K562 (cell line): Measurements from ENCODE around the gene DGKB. TPM values are rescaled to one million over a fixed set of nuclear protein-coding genes. Genes with fewer than 3 reads are reported as not detected.

ENCODE experiments used
- ATAC-seq: fragments of 200-7000 bp; cut with Tn5 transposase; 3 replicates; pipeline ENCODE4 v1.9.1; 2020; ENCODE audit warnings: moderate library complexity
- BruUV-seq: library from RNA; stranded (reverse); fragments of 400-500 nt; replicated peaks from 2 replicates; lab custom pipeline; 2021; lab: Mats Ljungman, UMichigan
- CTCF ChIA-PET: fragments of 300-600 bp; formaldehyde crosslinking; extraction: SDS; loops from one replicate; lab custom pipeline; 2021; ENCODE audit warnings: low intra/inter-chr PET ratio; lab: Yijun Ruan, JAX
- POLR2A ChIA-PET: fragments of 300-600, 350-650 bp; sonication (Branson Sonifier 250); formaldehyde crosslinking; extraction: SDS; loops from one replicate; lab custom pipeline; 2021; ENCODE audit warnings: antibody characterized with exemption, inconsistent platforms; lab: Yijun Ruan, JAX
- DNase-seq, 4 experiments: peaks; one replicate each; pipeline versions ENCODE4 v3.0.0 to v3.0.0-alpha.2; 2011 to 2018; ENCODE audit warnings: low spot score in 3 of 4, mixed read lengths in 3 of 4; ENCODE audit errors: extremely low read depth in 1 of 4
- FAIRE-seq: peaks from 2 replicates; lab custom pipeline; 2011; peaks lifted over from hg19 to GRCh38; lab: Jason Lieb, UNC
- H2AFZ ChIP-seq: 2 replicates; pipeline ENCODE4 v1.6.0; 2011; ENCODE audit warnings: low read depth, low read length, control low read depth, inconsistent platforms
- H3K27ac ChIP-seq: fragments of 200-600 bp; 3 replicates; pipeline ENCODE4 v1.8.0; 2011; ENCODE audit warnings: low read depth, mild to moderate bottlenecking, control low read depth, inconsistent platforms, low read length, moderate library complexity, mixed read lengths; ENCODE audit errors: extremely low read depth
- H3K27me3 ChIP-seq, 2 experiments: fragments of 300-600 bp in 1 of 2; 2 replicates in 1 of 2; 3 replicates in 1 of 2; pipeline versions ENCODE4 v1.6.0 to v1.8.0; 2011; ENCODE audit warnings: inconsistent platforms in 2 of 2, low read length in 2 of 2, mild to moderate bottlenecking in 1 of 2, mixed read lengths in 1 of 2, moderate library complexity in 1 of 2; ENCODE audit not compliant: control insufficient read depth in 2 of 2, insufficient read depth in 2 of 2
- H3K36me3 ChIP-seq: fragments of 300-600 bp; 3 replicates; pipeline ENCODE4 v1.8.0; 2011; ENCODE audit warnings: mild to moderate bottlenecking, low read length, inconsistent platforms; ENCODE audit not compliant: control insufficient read depth, insufficient read depth
- H3K4me1 ChIP-seq, 2 experiments: fragments of 200-600 bp in 1 of 2; replicated peaks in 1 of 2; 2 replicates in 1 of 2; 3 replicates in 1 of 2; pipeline versions ENCODE4 v1.5.1 to v1.8.0; 2011; ENCODE audit warnings: inconsistent platforms in 2 of 2, low read length in 2 of 2, mild to moderate bottlenecking in 1 of 2, mixed read lengths in 1 of 2, moderate library complexity in 1 of 2; ENCODE audit not compliant: control insufficient read depth in 2 of 2, insufficient read depth in 2 of 2
- H3K4me2 ChIP-seq: 2 replicates; pipeline ENCODE4 v1.6.1; 2011; ENCODE audit warnings: low read length, control low read depth, inconsistent platforms, mixed read lengths; ENCODE audit not compliant: insufficient read depth
- H3K4me3 ChIP-seq: fragments of 200-600 bp; sonication (generic), shearing (Covaris generic); 2 replicates; pipeline ENCODE4 v1.5.1; 2016; ENCODE audit warnings: control low read depth, inconsistent platforms
- H3K79me2 ChIP-seq: fragments of 200-600 bp; 3 replicates; pipeline ENCODE4 v1.8.0; 2011; ENCODE audit warnings: low read length, inconsistent platforms; ENCODE audit not compliant: control insufficient read depth, insufficient read depth
- H3K9ac ChIP-seq, 2 experiments: 2 replicates each; pipeline versions ENCODE4 v1.6.0 to v1.6.1; 2011; ENCODE audit warnings: low read depth in 2 of 2, low read length in 2 of 2, control low read depth in 1 of 2, inconsistent platforms in 1 of 2, mild to moderate bottlenecking in 1 of 2, mixed read lengths in 1 of 2; ENCODE audit not compliant: insufficient read depth in 1 of 2
- H3K9me1 ChIP-seq: one replicate; pipeline ENCODE4 v1.6.0; 2011; ENCODE audit warnings: inconsistent platforms, mild to moderate bottlenecking, low read length, moderate library complexity; ENCODE audit not compliant: control insufficient read depth, insufficient read depth
- H3K9me3 ChIP-seq: replicated peaks from 2 replicates; pipeline ENCODE4 v1.5.1; 2011; ENCODE audit warnings: low read depth, low read length, inconsistent platforms; ENCODE audit not compliant: control insufficient read depth, insufficient read depth
- H4K20me1 ChIP-seq: replicated peaks from 2 replicates; pipeline ENCODE4 v1.6.1; 2011; ENCODE audit warnings: low read length, inconsistent platforms, mixed read lengths; ENCODE audit not compliant: control insufficient read depth, insufficient read depth
- DPF2 ChIP-seq: fragments of 450-650 bp; IDR thresholded peaks from 2 replicates; pipeline ENCODE4 v1.6.1; 2016
- FOXA1 ChIP-seq: fragments of 450-650 bp; IDR thresholded peaks from 2 replicates; pipeline ENCODE4 v1.6.1; 2016; ENCODE audit warnings: mild to moderate bottlenecking, borderline replicate concordance
- YY1 ChIP-seq, 3 experiments: IDR thresholded peaks; 2 replicates each; pipeline ENCODE4 v1.6.1; 2011; ENCODE audit warnings: low read length in 2 of 3, mild to moderate bottlenecking in 2 of 3, moderate library complexity in 2 of 3, borderline replicate concordance in 1 of 3, control low read depth in 1 of 3, low read depth in 1 of 3; ENCODE audit not compliant: insufficient read depth in 3 of 3, insufficient replicate concordance in 2 of 3, control insufficient read depth in 1 of 3, insufficient read length in 1 of 3; ENCODE audit errors: extremely low read depth in 1 of 3
- ZNF174 ChIP-seq: fragments of 250-450 bp; sonication (Bioruptor Pico); IDR thresholded peaks from 2 replicates; pipeline ENCODE4 v1.4.0; 2020; ENCODE audit warnings: mild to moderate bottlenecking
- ZNF324 ChIP-seq: fragments of 250-450 bp; sonication (Bioruptor Pico); IDR thresholded peaks from 2 replicates; pipeline ENCODE4 v1.4.0; 2020; ENCODE audit warnings: mild to moderate bottlenecking
- in situ Hi-C: fragments of 300-500 bp; cut with MboI; formaldehyde crosslinking; loops from 4 replicates; pipeline ENCODE4 v1.15.0; 2018; ENCODE audit warnings: inconsistent platforms, mixed read lengths
- intact Hi-C: fragments of 100-400 bp; cut with micrococcal nuclease; formaldehyde crosslinking; loops from 2 replicates; pipeline ENCODE4 v1.14.2; 2022
- polyA plus RNA-seq, 8 experiments: library from polyadenylated mRNA; depleted of rRNA in 4 of 8; stranded (reverse) in 5 of 8; unstranded in 3 of 8; fragments of >200 nt; fragmentation: Nextera tagmentation in 2 of 8; fragmentation: Illumina TruSeq in 1 of 8; extraction: Ambion mirVana in 2 of 8; extraction: Trizol in 1 of 8; gene quantifications; 2 replicates each; pipeline versions ENCODE4 v1.2.1 to v1.2.3, GENCODE V29; 2011 to 2014; ENCODE audit warnings: inconsistent platforms in 1 of 8, missing spikeins in 1 of 8
- total RNA-seq, 7 experiments: library from RNA; depleted of rRNA in 6 of 7; stranded (reverse); fragments of >200 nt in 6 of 7; fragmentation: Illumina TruSeq in 2 of 7; extraction: Trizol in 2 of 7; gene quantifications; 2 replicates each; pipeline versions ENCODE4 v1.2.1 to v1.2.3, GENCODE V29; 2011 to 2021; ENCODE audit warnings: low replicate concordance in 1 of 7
- TF ChIP-seq, protein P1 (sequence below): fragments of 450-650 bp; formaldehyde crosslinking; IDR thresholded peaks from 2 replicates; pipeline ENCODE4 v1.4.0; 2022; ENCODE audit warnings: mild to moderate bottlenecking, moderate library complexity
- TF ChIP-seq, protein P2 (sequence below): IDR thresholded peaks from 2 replicates; pipeline ENCODE4 v1.6.1; 2014; ENCODE audit warnings: antibody characterized with exemption

Gene DGKB
- total and polyA plus RNA-seq, 9 of the 15 experiments (the other 6 are each of a cell fraction or from before 2014, with no cell fraction given), result 0.01 TPM; not detected in 8

DNA sequence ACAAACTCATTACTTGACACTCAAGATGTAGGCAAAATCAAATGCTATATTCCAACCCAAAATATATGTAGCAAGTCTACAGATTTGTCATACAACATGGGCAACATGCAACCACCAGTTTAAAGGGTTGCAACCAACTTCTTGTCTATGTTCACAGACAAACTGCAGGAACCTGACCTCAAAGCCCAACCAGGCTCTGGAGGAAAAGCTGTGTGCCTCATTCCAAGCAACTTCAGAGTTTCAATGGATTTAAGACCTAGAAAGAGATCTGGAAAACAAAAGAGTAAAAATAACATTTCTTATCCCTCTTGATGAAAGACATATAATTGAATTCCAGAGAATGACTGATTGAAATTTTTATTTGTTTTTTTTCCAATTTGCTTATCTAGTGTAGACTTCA is 612.6 kb downstream of the DGKB start:
- ATAC-seq (no peak), FAIRE-seq (no peak), DNase-seq (no peak)
- Histone ChIP-seq H3K36me3 (no peaks in the 10 kb centered on the region), H3K4me1 (no peaks in the 10 kb centered on the region), H3K4me3 (no peak overlapping the region), H4K20me1 (no peaks in the 10 kb centered on the region), H2AFZ (no peak overlapping the region), H3K79me2 (no peaks in the 10 kb centered on the region), H3K9me1 (no peaks in the 10 kb centered on the region), H3K27me3 (no peaks in the 10 kb centered on the region), H3K4me2 (no peak overlapping the region), H3K27ac (no peak overlapping the region), H3K9me3 (no peaks in the 10 kb centered on the region; the same call in 1 of the 2 replicates), H3K9ac (no peak overlapping the region)
- in situ Hi-C loops, result no loop called here
- ChIA-PET POLR2A (no interaction called here), CTCF (no interaction called here)
- TF ChIP-seq YY1 (IDR thresholded peaks at IDR 0.05; ENCODE audit: borderline replicate concordance in 1 of 3, control insufficient read depth in 1 of 3, extremely low read depth in 1 of 3, insufficient read depth in 3 of 3, insufficient read length in 1 of 3, insufficient replicate concordance in 2 of 3, low read depth in 1 of 3, low read length in 2 of 3), result no peak
- TF ChIP-seq ZNF174 (CRISPR knock-in tag), result no peak
- TF ChIP-seq FOXA1, result no peak
- TF ChIP-seq, protein P1, sequence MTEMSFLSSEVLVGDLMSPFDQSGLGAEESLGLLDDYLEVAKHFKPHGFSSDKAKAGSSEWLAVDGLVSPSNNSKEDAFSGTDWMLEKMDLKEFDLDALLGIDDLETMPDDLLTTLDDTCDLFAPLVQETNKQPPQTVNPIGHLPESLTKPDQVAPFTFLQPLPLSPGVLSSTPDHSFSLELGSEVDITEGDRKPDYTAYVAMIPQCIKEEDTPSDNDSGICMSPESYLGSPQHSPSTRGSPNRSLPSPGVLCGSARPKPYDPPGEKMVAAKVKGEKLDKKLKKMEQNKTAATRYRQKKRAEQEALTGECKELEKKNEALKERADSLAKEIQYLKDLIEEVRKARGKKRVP, result no peak
- no peak for TF ChIP-seq DPF2
- no peak for TF ChIP-seq ZNF324 (CRISPR knock-in tag)
- TF ChIP-seq, protein P2, sequence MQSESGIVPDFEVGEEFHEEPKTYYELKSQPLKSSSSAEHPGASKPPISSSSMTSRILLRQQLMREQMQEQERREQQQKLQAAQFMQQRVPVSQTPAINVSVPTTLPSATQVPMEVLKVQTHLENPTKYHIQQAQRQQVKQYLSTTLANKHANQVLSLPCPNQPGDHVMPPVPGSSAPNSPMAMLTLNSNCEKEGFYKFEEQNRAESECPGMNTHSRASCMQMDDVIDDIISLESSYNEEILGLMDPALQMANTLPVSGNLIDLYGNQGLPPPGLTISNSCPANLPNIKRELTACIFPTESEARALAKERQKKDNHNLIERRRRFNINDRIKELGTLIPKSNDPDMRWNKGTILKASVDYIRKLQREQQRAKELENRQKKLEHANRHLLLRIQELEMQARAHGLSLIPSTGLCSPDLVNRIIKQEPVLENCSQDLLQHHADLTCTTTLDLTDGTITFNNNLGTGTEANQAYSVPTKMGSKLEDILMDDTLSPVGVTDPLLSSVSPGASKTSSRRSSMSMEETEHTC, result no peak
- no TSS peak for BruUV-seq
- intact Hi-C loops, result no loop called here
